ENCODE measurements around the gene TP53I13. TPM values are rescaled to one million over a fixed set of nuclear protein-coding genes. Genes with fewer than 3 reads are reported as not detected.

The TP53I13 gene
- total and polyA plus RNA-seq, 2 of the 13 experiments (the other 11 are each of a cell fraction or from before 2014, with no cell fraction given): 16.9 to 25.7 TPM

DNA sequence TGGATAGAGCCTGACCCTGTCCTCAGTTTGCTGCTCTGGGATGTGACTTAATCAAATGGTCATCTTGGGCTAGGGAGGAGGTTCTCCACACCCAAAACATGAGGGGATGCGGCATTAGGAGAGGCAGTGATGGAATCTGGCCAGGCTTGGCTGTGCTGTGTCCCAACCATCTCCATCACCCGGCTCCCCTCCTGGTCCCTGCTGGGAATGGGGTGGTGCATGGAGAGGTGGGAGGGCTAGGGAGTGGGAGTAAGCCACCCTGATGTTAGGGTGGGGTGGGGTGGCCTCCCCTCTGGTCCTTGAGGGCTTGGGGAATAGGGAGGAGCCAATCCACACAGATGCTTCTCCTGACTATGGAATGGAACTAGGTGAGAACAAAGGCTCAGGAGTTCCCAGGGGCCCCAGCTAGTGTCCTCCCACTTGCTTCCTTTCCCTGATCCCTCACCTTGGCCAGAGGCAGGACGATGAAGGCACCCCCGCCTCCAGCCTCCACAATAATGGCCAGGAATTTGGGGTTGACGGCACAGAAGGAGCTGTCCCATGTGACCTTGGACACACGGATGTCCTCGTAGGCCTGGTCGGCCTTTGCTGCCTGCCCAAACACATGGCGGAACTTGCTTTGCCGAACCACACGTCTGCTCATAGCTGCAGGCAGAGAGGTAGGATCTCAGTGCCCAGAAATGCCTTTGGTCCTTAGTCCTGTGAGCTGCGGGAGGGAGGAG is 52.4 kb downstream of the TP53I13 start:
- no TSS peak for BruUV-seq (replicated peaks)
- Histone ChIP-seq H3K4me3 (replicated peaks in 1 of 3; ENCODE audit: insufficient read depth in 1 of 3, low read depth in 2 of 3, low read length in 3 of 3) (no peak overlapping the region), H3K9me3 (ENCODE audit: low read length) (no peaks in the 10 kb centered on the region), H3K27me3 (ENCODE audit: control insufficient read depth in 1 of 2, insufficient read depth in 2 of 2, low read length in 2 of 2) (peaks cover 4 to 57% of the 10 kb centered on the region in 2 experiments), H4K20me1 (ENCODE audit: insufficient read depth, low read length) (no peaks in the 10 kb centered on the region), H3K36me3 (replicated peaks in 1 of 2; ENCODE audit: control insufficient read depth in 1 of 2, insufficient read depth in 2 of 2, low read length in 2 of 2) (no peaks in the 10 kb centered on the region), H3K27ac (ENCODE audit: extremely low read length, insufficient read depth, low read length) (no peak overlapping the region), H3K4me2 (ENCODE audit: low read depth, low read length) (no peak overlapping the region), H3K4me1 (ENCODE audit: insufficient read depth, low read length) (peaks cover 62% of the 10 kb centered on the region), H2AFZ (ENCODE audit: low read length) (no peak overlapping the region), H3K9ac (ENCODE audit: insufficient read depth, low read depth, low read length) (no peak overlapping the region), H3K79me2 (ENCODE audit: insufficient read depth, low read length) (no peaks in the 10 kb centered on the region)
- in situ Hi-C loops (cut with HindIII; ENCODE audit: extremely low pct_ligation_motif_present, low pct_unique_long_range_greater_than_20kb): loop anchor here (10.0 kb wide), 1 partner anchor 154 kb away; no protein-coding TSS in a partner anchor
- DNase-seq (ENCODE audit: low spot score) (no peak), FAIRE-seq (no peak), ATAC-seq (no peak)
- ChIA-PET POLR2A (no interaction called here), CTCF (ENCODE audit: low intra/inter-chr PET ratio, low total read pairs) (no interaction called here)
- WGBS (ENCODE audit: low lambda C conversion rate): 41% methylated on average over 11 of the region's 12 CpGs
- intact Hi-C loops (cut with micrococcal nuclease; ENCODE audit: unreplicated experiment): loop anchor here (5.0 kb wide), 1 partner anchor 141 kb away; no protein-coding TSS in a partner anchor
- TF ChIP-seq, protein P1, sequence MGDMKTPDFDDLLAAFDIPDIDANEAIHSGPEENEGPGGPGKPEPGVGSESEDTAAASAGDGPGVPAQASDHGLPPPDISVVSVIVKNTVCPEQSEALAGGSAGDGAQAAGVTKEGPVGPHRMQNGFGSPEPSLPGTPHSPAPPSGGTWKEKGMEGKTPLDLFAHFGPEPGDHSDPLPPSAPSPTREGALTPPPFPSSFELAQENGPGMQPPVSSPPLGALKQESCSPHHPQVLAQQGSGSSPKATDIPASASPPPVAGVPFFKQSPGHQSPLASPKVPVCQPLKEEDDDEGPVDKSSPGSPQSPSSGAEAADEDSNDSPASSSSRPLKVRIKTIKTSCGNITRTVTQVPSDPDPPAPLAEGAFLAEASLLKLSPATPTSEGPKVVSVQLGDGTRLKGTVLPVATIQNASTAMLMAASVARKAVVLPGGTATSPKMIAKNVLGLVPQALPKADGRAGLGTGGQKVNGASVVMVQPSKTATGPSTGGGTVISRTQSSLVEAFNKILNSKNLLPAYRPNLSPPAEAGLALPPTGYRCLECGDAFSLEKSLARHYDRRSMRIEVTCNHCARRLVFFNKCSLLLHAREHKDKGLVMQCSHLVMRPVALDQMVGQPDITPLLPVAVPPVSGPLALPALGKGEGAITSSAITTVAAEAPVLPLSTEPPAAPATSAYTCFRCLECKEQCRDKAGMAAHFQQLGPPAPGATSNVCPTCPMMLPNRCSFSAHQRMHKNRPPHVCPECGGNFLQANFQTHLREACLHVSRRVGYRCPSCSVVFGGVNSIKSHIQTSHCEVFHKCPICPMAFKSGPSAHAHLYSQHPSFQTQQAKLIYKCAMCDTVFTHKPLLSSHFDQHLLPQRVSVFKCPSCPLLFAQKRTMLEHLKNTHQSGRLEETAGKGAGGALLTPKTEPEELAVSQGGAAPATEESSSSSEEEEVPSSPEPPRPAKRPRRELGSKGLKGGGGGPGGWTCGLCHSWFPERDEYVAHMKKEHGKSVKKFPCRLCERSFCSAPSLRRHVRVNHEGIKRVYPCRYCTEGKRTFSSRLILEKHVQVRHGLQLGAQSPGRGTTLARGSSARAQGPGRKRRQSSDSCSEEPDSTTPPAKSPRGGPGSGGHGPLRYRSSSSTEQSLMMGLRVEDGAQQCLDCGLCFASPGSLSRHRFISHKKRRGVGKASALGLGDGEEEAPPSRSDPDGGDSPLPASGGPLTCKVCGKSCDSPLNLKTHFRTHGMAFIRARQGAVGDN (CRISPR knock-in tag; IDR thresholded peaks at IDR 0.05): peak; percentile 48
- TF ChIP-seq, protein P2, sequence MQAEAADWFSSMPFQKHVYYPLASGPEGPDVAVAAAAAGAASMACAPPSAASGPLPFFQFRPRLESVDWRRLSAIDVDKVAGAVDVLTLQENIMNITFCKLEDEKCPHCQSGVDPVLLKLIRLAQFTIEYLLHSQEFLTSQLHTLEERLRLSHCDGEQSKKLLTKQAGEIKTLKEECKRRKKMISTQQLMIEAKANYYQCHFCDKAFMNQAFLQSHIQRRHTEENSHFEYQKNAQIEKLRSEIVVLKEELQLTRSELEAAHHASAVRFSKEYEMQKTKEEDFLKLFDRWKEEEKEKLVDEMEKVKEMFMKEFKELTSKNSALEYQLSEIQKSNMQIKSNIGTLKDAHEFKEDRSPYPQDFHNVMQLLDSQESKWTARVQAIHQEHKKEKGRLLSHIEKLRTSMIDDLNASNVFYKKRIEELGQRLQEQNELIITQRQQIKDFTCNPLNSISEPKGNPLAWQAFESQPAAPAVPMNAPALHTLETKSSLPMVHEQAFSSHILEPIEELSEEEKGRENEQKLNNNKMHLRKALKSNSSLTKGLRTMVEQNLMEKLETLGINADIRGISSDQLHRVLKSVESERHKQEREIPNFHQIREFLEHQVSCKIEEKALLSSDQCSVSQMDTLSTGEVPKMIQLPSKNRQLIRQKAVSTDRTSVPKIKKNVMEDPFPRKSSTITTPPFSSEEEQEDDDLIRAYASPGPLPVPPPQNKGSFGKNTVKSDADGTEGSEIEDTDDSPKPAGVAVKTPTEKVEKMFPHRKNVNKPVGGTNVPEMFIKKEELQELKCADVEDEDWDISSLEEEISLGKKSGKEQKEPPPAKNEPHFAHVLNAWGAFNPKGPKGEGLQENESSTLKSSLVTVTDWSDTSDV (CRISPR knock-in tag; IDR thresholded peaks at IDR 0.05): no peak

Data from HepG2 (cell line).